Tibial nerve (tissue), 4 donors: ENCODE results near the gene HNRNPAB. TPM values are rescaled to one million over a fixed set of nuclear protein-coding genes. Genes with fewer than 3 reads are reported as not detected.
"Not testable (repeated sequence)": the region's sequence is repeated elsewhere in the genome, so short reads cannot be mapped to it uniquely, and the experiment has no call there.

Experiments used
- DNase-seq, 2 donors: peaks; one replicate each; pipeline ENCODE4 v3.0.0-alpha.2; 2019; ENCODE audit warnings: low spot score in 2 of 2
- H3K27ac ChIP-seq, 4 donors: fragments of 200-600 bp; sonication (generic) in 3 of 4; one replicate each; pipeline ENCODE4 v1.5.1; 2017 to 2019; ENCODE audit warnings: mild to moderate bottlenecking in 1 of 4
- H3K27me3 ChIP-seq, 2 donors: fragments of 200-600 bp; sonication (generic) in 1 of 2; one replicate each; pipeline versions ENCODE4 v1.5.1 to v1.6.0; 2017 to 2019
- H3K36me3 ChIP-seq, 3 donors: fragments of 200-600 bp; sonication (generic); one replicate each; pipeline ENCODE4 v1.5.1; 2018 to 2019
- H3K4me1 ChIP-seq, 4 donors: fragments of 200-600 bp; sonication (generic) in 3 of 4; one replicate each; pipeline ENCODE4 v1.5.1; 2017 to 2019
- H3K4me3 ChIP-seq, 4 donors: fragments of 200-600 bp; sonication (generic) in 3 of 4; one replicate each; pipeline ENCODE4 v1.5.1; 2017 to 2019; ENCODE audit warnings: mild to moderate bottlenecking in 1 of 4, moderate library complexity in 1 of 4
- H3K9me3 ChIP-seq, 4 donors: fragments of 200-600 bp; sonication (generic) in 3 of 4; one replicate each; pipeline ENCODE4 v1.5.1; 2017 to 2019
- CTCF ChIP-seq, 5 experiments: fragments of 200-600 bp in 3 of 5; fragments of 450-650 bp in 2 of 5; sonication (generic) in 3 of 5; IDR thresholded peaks; one replicate each; pipeline ENCODE4 v1.5.1; 2016 to 2019; ENCODE audit warnings: antibody characterized with exemption in 5 of 5, mild to moderate bottlenecking in 3 of 5, moderate library complexity in 2 of 5
- EP300 ChIP-seq, 2 donors: sonication (generic); formaldehyde crosslinking; IDR thresholded peaks; one replicate each; pipeline ENCODE4 v1.6.1; 2017; ENCODE audit warnings: antibody characterized with exemption in 2 of 2, mild to moderate bottlenecking in 1 of 2
- POLR2A ChIP-seq, 2 donors: fragments of 450-650 bp; IDR thresholded peaks; one replicate each; pipeline ENCODE4 v1.6.1; 2017; ENCODE audit warnings: antibody characterized with exemption in 2 of 2, mild to moderate bottlenecking in 2 of 2, moderate library complexity in 2 of 2
- WGBS, 2 donors: methylation state at CpG; one replicate each; pipeline ENCODE4 v1.1.5; 2018; 5-methylcytosine and 5-hydroxymethylcytosine counted together
- total RNA-seq, 4 donors: library from RNA; depleted of rRNA; stranded (reverse); fragments of >200 nt; gene quantifications; one replicate each; pipeline ENCODE4 v1.1.0, GENCODE V29; 2016

Gene HNRNPAB
- total RNA-seq, 4 donors from 2014 or later = 92.0 to 135 (median 122) TPM

GRCh38 chr5:178237431-178238312 is 33.3 kb downstream of the HNRNPAB start:
- H3K27me3 ChIP-seq = no peaks in the 10 kb centered on the region
- 60 to 68% methylated on average over 8 to 12 of the region's 13 CpGs for WGBS, 2 donors
- no peak for DNase-seq
- H3K4me1 ChIP-seq = peaks cover 0 to 65% (median 21%) of the 10 kb centered on the region in 4 donors
- no peak for TF ChIP-seq CTCF (IDR thresholded peaks at IDR 0.05)
- no peak for TF ChIP-seq EP300 (IDR thresholded peaks at IDR 0.05)
- no peak for TF ChIP-seq POLR2A (IDR thresholded peaks at IDR 0.05)
- H3K36me3 ChIP-seq = no peaks in the 10 kb centered on the region
- H3K27ac ChIP-seq = peak overlapping the region in 1 of 4 donors; percentile 55
- no peaks in the 10 kb centered on the region for H3K9me3 ChIP-seq
- no peak overlapping the region for H3K4me3 ChIP-seq

- no peak overlapping the region for H3K27ac ChIP-seq
- no peaks in the 10 kb centered on the region for H3K9me3 ChIP-seq
- H3K36me3 ChIP-seq = no peaks in the 10 kb centered on the region
- DNase-seq = no peak
- WGBS, 2 donors = 94 to 98% methylated on average over 6 of the region's 6 CpGs
- no peaks in the 10 kb centered on the region for H3K27me3 ChIP-seq
- H3K4me1 ChIP-seq = peaks cover 0 to 59% (median 18%) of the 10 kb centered on the region in 4 donors
- H3K4me3 ChIP-seq = no peak overlapping the region
- TF ChIP-seq EP300 (IDR thresholded peaks at IDR 0.05) = no peak
- TF ChIP-seq CTCF (IDR thresholded peaks at IDR 0.05) = no peak
- no peak for TF ChIP-seq POLR2A (IDR thresholded peaks at IDR 0.05)
Measured at GRCh38 chr5:178238313-178238635, 33.9 kb downstream of the HNRNPAB start.

DNA sequence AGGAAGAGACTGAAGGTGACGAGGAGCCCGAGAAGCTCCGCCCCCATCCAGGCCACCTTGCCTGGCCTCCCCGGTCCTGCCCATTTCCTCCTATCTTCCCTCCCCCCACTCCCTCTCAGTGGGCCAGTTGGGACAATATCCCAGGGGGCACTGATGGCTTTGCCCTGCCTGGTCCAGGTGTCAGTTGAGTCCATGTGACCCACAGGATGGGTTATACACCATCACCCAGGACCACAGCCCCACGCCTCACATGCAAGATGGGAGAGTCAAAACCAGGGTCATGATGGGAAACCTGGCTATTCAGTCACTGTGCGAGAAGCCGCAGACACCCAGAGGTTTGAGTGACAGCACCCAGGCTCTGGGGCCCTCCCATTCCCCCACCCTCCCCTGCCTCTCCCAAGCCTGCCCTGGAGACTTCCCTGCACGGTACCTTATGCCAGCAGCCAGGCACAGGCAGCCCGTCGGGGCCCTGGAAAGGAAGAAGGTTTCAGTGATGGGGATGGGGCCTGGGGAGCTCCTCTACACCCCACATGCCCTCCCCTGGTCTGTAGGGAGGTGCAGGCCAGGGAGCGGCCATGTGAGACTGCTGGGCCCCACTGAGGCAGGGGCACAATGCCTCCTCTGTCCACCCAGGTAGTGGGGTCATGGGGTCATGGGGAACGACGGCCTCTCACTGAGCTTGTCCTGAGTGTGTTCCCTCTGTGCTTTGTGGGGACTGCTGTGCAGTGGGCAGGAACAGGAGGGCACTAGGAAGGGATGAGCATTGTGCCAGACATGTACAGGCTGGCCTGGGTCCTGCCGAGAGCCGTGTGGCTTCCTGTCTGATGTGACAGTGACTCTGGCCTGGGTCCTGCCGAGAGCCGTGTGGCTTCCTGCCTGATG is 34.6 kb downstream of the HNRNPAB start:
- H3K27me3 ChIP-seq = no peaks in the 10 kb centered on the region
- H3K4me1 ChIP-seq = peaks cover 0 to 55% (median 17%) of the 10 kb centered on the region in 4 donors
- no peak overlapping the region for H3K4me3 ChIP-seq
- WGBS, 2 donors = 68 to 83% methylated on average over 6 to 14 of the region's 17 CpGs
- H3K36me3 ChIP-seq = no peaks in the 10 kb centered on the region
- H3K9me3 ChIP-seq = no peaks in the 10 kb centered on the region
- TF ChIP-seq CTCF (IDR thresholded peaks at IDR 0.05) (no peak), EP300 (IDR thresholded peaks at IDR 0.05) (no peak), POLR2A (IDR thresholded peaks at IDR 0.05) (no peak)
- H3K27ac ChIP-seq = peak overlapping the region in 2 of 4 donors; percentile 17 to 56
- DNase-seq = no peak

DNA sequence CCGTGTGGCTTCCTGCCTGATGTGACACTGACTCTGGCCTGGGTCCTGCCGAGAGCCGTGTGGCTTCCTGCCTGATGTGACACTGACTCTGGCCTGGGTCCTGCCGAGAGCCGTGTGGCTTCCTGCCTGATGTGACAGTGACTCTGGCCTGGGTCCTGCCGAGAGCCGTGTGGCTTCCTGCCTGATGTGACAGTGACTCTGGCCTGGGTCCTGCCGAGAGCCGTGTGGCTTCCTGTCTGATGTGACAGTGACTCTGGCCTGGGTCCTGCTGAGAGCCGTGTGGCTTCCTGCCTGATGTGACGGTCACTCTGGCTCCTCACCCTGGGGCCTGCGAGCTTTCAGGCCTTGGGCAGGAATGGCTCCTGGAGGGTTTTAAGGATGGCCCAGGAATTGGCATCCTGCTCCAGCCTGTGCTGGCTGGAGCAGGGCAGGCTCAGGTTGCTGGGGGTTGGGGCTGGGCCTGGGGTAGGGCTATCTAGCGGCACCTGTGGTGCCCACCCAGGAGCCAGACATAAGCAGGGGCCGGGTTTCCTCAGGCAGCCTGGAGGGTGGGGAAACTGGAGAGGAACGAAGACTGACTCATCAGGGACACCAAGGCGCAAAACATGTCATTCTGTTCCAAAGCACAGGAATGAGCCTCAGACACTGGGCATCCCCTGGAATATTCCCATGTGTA is 35.4 kb downstream of the HNRNPAB start:
- not testable (repeated sequence) for H3K27me3 ChIP-seq, DNase-seq, H3K9me3 ChIP-seq, H3K36me3 ChIP-seq, H3K4me3 ChIP-seq
- H3K4me1 ChIP-seq = peaks cover 0 to 51% (median 16%) of the 10 kb centered on the region in 4 donors
- H3K27ac ChIP-seq = peak overlapping the region in 3 of 4 donors; percentile 26 to 59 (median 59)
- 71 to 75% methylated on average over 4 to 9 of the region's 16 CpGs for WGBS, 2 donors

- WGBS, 2 donors = 82 to 86% methylated on average over 11 to 19 of the region's 19 CpGs
- Histone ChIP-seq H3K4me3 (no peak overlapping the region), H3K9me3 (no peaks in the 10 kb centered on the region), H3K27me3 (no peaks in the 10 kb centered on the region), H3K36me3 (no peaks in the 10 kb centered on the region), H3K4me1 (peaks cover 0 to 45% (median 15%) of the 10 kb centered on the region in 4 donors), H3K27ac (peak overlapping the region in 2 of 4 donors; percentile 59)
- no peak for DNase-seq
- TF ChIP-seq EP300 (IDR thresholded peaks at IDR 0.05) (no peak), CTCF (IDR thresholded peaks at IDR 0.05) (no peak), POLR2A (IDR thresholded peaks at IDR 0.05) (no peak)
Measured at GRCh38 chr5:178240341-178240741, 36.0 kb downstream of the HNRNPAB start.
